Measurements from ENCODE around the gene TXNL4B.
"Not testable (repeated sequence)": the region's sequence is repeated elsewhere in the genome, so short reads cannot be mapped to it uniquely, and the experiment has no call there.

Gene TXNL4B

DNA sequence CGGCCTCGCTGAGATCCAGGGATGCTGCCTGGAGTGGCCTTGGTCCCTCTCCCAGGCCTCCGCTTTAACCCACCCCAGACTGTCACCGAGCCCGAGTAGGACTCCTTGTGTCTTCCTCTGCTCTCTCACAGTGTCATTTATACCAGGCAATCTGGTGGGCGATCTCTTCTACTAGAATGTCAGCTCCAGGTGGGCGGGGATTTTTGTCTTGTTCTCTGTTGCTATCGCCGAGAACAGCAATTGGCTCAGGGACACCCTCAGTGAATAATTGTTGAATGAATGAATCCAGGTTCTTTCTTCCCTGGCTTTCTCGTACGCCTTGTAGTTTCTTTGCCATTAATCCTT lies 818 bp upstream of the TXNL4B start:
- peak overlapping the region; percentile 95 for H3K4me3 ChIP-seq (ENCODE audit: low read depth, low read length)
- TF ChIP-seq CTCF (IDR thresholded peaks at IDR 0.05; ENCODE audit: insufficient read depth, low read depth, low read length, missing control alignments), result no peak
- no peak for DNase-seq (ENCODE audit: low read depth)

GRCh38 chr16:72092832-72093447 lies 480 bp downstream of the TXNL4B start:
- peak overlapping the region; percentile 95 for H3K4me3 ChIP-seq (ENCODE audit: low read depth, low read length)
- peak; percentile 33 for DNase-seq (ENCODE audit: low read depth)
- no peak for TF ChIP-seq CTCF (IDR thresholded peaks at IDR 0.05; ENCODE audit: insufficient read depth, low read depth, low read length, missing control alignments)

GRCh38 chr16:72091217-72091616 lies 2.2 kb downstream of the TXNL4B start:
- no peak for DNase-seq (ENCODE audit: low read depth)
- TF ChIP-seq CTCF (IDR thresholded peaks at IDR 0.05; ENCODE audit: insufficient read depth, low read depth, low read length, missing control alignments), result no peak

DNA sequence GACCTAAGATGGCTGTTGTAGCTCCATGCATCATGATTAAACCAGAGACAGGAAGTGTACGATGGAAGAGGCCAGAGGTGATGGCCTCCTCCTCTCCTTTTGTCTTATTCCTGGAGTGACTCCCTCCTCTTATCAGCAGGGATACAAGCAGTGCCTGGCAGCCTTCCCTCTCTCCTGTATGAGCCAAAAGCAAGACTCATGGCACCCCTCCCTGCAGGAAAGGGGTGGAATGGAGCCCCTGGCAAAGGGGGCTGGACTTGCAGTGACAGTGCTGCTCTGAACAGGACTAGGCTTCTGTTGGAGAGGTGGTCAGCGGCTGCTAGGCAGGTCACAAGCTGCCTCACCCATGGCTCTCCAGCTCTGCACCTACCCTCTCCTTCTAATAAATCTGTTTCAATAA lies 8.4 kb downstream of the TXNL4B start:
- H3K4me3 ChIP-seq (ENCODE audit: low read depth, low read length), result no peak overlapping the region
- no peak for DNase-seq (ENCODE audit: low read depth)
- TF ChIP-seq CTCF (IDR thresholded peaks at IDR 0.05; ENCODE audit: insufficient read depth, low read depth, low read length, missing control alignments), result no peak

More at GRCh38 chr16:72091217-72091616, 2.2 kb downstream of the TXNL4B start:
- H3K4me3 ChIP-seq (ENCODE audit: low read depth, low read length), result no peak overlapping the region

GRCh38 chr16:72084445-72084844 lies 9.0 kb downstream of the TXNL4B start:
- TF ChIP-seq CTCF (IDR thresholded peaks at IDR 0.05; ENCODE audit: insufficient read depth, low read depth, low read length, missing control alignments), result no peak
- no peak for DNase-seq (ENCODE audit: low read depth)

GRCh38 chr16:72083778-72084404 lies 9.5 kb downstream of the TXNL4B start:
- no peak for TF ChIP-seq CTCF (IDR thresholded peaks at IDR 0.05; ENCODE audit: insufficient read depth, low read depth, low read length, missing control alignments)
- no peak overlapping the region for H3K4me3 ChIP-seq (ENCODE audit: low read depth, low read length)
- DNase-seq (ENCODE audit: low read depth), result no peak

More at GRCh38 chr16:72084445-72084844, 9.0 kb downstream of the TXNL4B start:
- H3K4me3 ChIP-seq (ENCODE audit: low read depth, low read length), result no peak overlapping the region

DNA sequence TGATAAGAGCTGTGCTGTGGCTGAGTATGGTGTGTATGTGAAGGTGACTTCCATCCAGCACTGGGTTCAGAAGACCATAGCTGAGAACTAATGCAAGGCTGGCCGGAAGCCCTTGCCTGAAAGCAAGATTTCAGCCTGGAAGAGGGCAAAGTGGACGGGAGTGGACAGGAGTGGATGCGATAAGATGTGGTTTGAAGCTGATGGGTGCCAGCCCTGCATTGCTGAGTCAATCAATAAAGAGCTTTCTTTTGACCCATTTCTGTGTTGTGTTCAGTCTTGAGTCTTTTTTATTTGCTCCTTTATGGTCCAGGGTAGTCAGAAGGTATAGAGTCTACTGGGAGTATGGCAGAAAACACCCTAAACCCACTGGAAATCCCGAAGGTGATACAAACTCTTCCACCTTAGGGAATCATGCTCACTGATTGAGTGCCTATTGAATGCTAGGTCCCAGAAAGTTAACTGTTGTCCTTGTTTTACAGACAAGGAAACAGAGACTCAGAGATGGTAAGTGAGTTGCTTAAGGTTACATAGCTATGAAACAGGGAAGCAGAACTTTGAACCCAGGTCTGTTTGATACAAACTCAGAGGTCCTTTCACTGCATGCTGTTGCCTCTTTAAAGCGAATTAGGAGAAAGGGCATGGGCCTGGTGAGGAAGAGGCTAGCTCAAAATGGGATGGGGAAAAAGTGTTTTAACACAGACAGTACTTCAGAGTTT lies 16.3 kb downstream of the TXNL4B start:
- DNase-seq (ENCODE audit: low read depth); H3K4me3 ChIP-seq (ENCODE audit: low read depth, low read length): not testable (repeated sequence)

DNA sequence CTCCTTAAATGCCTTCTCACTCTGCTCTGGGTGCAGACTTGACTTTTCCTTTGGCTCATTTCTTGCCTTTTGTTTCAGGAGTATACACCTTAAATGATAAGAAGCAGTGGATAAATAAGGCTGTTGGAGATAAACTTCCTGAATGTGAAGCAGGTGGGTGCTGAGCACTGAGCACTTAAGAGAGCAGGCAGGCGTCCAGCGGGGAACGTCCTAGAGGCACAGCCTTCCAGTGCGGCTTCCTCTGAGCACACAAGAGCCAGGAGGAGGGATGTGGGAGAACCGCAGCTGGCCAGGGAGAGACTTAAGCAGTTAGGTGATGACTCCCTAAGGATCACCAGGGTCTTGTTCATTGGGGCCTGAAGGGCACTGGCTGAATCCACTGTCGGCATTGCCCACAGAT lies 18.4 kb downstream of the TXNL4B start:
- H3K4me3 ChIP-seq (ENCODE audit: low read depth, low read length); DNase-seq (ENCODE audit: low read depth): not testable (repeated sequence)

Measured in GM12865 (cell line).